HG03095 (cell line): ENCODE data around the gene PTRH1.

Source experiments
- ATAC-seq: cut with Tn5 transposase; IDR thresholded peaks from one replicate; pipeline ENCODE4 v1.9.1; 2021; ENCODE audit warnings: moderate library complexity; ENCODE audit not compliant: unreplicated experiment

Gene PTRH1

DNA sequence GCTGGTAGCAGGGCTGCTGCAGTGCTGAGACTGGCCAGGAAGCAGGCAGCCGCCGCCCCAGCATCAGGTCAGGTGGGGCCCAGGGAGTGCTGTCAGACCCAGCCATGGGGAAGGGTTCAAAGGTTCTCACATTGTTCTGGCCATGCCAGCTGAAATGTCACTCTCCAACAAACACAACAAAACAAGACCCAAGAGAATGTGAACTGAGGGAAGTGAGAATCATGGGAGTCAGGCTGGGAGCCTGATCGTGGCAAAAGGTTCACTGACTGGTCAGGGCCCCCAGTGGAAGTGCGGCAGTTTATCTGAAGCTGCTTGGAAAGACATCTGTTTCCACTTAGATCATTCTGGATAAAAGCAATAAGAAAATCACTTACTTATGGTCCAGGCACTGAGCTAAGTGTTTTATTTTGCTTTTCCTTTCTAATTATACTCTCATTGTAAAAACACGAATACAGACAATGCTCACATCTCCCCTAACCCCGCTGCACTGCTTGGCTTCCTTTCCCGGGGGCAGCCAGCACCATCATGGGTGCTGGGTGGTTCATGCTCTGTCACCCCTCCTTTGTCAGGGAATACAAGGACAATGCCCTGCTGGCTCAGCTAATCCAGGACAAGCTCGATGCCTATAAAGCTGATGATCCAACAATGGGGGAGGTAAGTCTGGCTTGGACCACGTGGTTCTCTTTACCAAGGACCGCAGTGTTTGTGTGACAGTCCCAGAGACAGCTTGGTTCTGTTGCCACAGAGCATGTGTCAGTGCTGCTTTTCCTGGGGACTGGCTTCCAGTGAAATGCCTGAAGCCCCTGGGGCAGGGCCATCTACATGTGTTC lies 50.6 kb downstream of the PTRH1 start:
- ATAC-seq = no peak

GRCh38 chr9:127664324-127664677 lies 51.2 kb downstream of the PTRH1 start:
- ATAC-seq = no peak
